ENCODE measurements around the gene CCNY. TPM values are rescaled to one million over a fixed set of nuclear protein-coding genes. Genes with fewer than 3 reads are reported as not detected.

The CCNY gene
- total and polyA plus RNA-seq, 2 of the 13 experiments (the other 11 are each of a cell fraction or from before 2014, with no cell fraction given), result 48.2 to 54.7 TPM

DNA sequence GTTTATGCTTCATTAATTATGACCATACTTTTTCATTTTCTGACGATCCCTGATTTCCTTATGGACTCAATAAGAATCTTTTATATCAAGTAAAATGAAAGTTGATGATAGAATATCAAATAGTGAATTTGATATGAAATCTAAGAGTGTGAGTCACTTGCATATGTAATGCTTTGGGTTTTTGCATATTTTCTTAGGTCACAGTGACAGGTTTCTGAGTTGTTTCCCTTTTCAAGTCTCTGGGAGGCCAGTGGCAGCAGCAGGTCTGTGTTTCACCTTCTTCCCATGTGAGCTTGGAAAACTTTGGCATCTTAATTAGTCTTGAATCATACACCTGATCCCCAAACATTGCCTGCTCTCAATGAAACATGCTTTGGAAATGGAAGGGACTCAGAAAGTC is 234.1 kb downstream of the CCNY start:
- intact Hi-C loops (cut with micrococcal nuclease; ENCODE audit: unreplicated experiment) (no loop called here), in situ Hi-C loops (cut with HindIII; ENCODE audit: extremely low pct_ligation_motif_present, low pct_unique_long_range_greater_than_20kb) (loop anchor here (25.0 kb wide), 1 partner anchor 458 kb away; no protein-coding TSS in a partner anchor)
- DNase-seq (ENCODE audit: low spot score) (no peak), FAIRE-seq (no peak), ATAC-seq (no peak)
- no peak overlapping the region for H3K27ac ChIP-seq (ENCODE audit: extremely low read length, insufficient read depth, low read length)
- H2AFZ ChIP-seq (ENCODE audit: low read length), result no peak overlapping the region
- H3K4me3 ChIP-seq (replicated peaks in 1 of 3; ENCODE audit: insufficient read depth in 1 of 3, low read depth in 2 of 3, low read length in 3 of 3), result no peak overlapping the region
- peaks cover 16 to 44% of the 10 kb centered on the region in 2 experiments for H3K36me3 ChIP-seq (replicated peaks in 1 of 2; ENCODE audit: control insufficient read depth in 1 of 2, insufficient read depth in 2 of 2, low read length in 2 of 2)
- BruUV-seq (replicated peaks), result TSS peak; percentile 47
- H3K9me3 ChIP-seq (ENCODE audit: low read length), result no peaks in the 10 kb centered on the region
- H3K9ac ChIP-seq (ENCODE audit: insufficient read depth, low read depth, low read length), result no peak overlapping the region
- H3K4me1 ChIP-seq (ENCODE audit: insufficient read depth, low read length), result no peaks in the 10 kb centered on the region
- WGBS (ENCODE audit: low lambda C conversion rate), result 98% methylated on average over 1 of the region's 1 CpG
- TF ChIP-seq TBP (CRISPR knock-in tag; IDR thresholded peaks at IDR 0.05), result no peak
- H4K20me1 ChIP-seq (ENCODE audit: insufficient read depth, low read length), result no peaks in the 10 kb centered on the region
- no peak overlapping the region for H3K4me2 ChIP-seq (ENCODE audit: low read depth, low read length)
- CTCF ChIA-PET (ENCODE audit: low intra/inter-chr PET ratio, low total read pairs), result no interaction called here
- POLR2A ChIA-PET, result no interaction called here
- H3K27me3 ChIP-seq (ENCODE audit: control insufficient read depth in 1 of 2, insufficient read depth in 2 of 2, low read length in 2 of 2), result no peaks in the 10 kb centered on the region
- no peaks in the 10 kb centered on the region for H3K79me2 ChIP-seq (ENCODE audit: insufficient read depth, low read length)

DNA sequence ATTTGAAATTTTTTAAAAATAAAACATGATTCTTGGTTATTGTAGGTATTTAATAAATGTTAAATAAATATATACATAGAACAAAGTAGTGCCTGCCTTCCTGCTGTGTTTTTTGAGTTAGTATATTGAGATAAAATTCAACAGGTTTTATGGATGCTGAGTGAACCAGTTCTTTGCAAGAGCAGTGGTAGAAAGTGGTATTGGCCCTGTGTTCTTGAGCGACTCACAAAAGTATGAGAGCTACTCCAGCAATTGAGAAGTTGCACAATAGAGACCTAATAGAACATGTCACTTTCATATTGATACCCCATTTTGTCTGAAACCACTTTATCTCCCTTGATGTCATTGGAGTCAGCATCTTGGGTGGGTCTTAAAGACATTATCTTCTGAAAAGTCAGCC is 236.3 kb downstream of the CCNY start:
- in situ Hi-C loops (cut with HindIII; ENCODE audit: extremely low pct_ligation_motif_present, low pct_unique_long_range_greater_than_20kb) (loop anchor here (25.0 kb wide), 1 partner anchor 460 kb away; no protein-coding TSS in a partner anchor), intact Hi-C loops (cut with micrococcal nuclease; ENCODE audit: unreplicated experiment) (no loop called here)
- no peak for TF ChIP-seq NCOR1 (IDR thresholded peaks at IDR 0.05; ENCODE audit: borderline replicate concordance, low read length)
- TF ChIP-seq CEBPB (IDR thresholded peaks at IDR 0.05; ENCODE audit: borderline replicate concordance, low read depth, low read length), result peak; percentile 61; the same call in 1 of the 2 replicates
- no peak overlapping the region for H3K27ac ChIP-seq (ENCODE audit: extremely low read length, insufficient read depth, low read length)
- no peaks in the 10 kb centered on the region for H3K27me3 ChIP-seq (ENCODE audit: control insufficient read depth in 1 of 2, insufficient read depth in 2 of 2, low read length in 2 of 2)
- no peak overlapping the region for H3K9ac ChIP-seq (ENCODE audit: insufficient read depth, low read depth, low read length)
- ChIA-PET POLR2A (no interaction called here), CTCF (ENCODE audit: low intra/inter-chr PET ratio, low total read pairs) (no interaction called here)
- no peaks in the 10 kb centered on the region for H3K9me3 ChIP-seq (ENCODE audit: low read length)
- no peak overlapping the region for H2AFZ ChIP-seq (ENCODE audit: low read length)
- no peaks in the 10 kb centered on the region for H3K4me1 ChIP-seq (ENCODE audit: insufficient read depth, low read length)
- no peak overlapping the region for H3K4me2 ChIP-seq (ENCODE audit: low read depth, low read length)
- peaks cover 12 to 26% of the 10 kb centered on the region in 2 experiments for H3K36me3 ChIP-seq (replicated peaks in 1 of 2; ENCODE audit: control insufficient read depth in 1 of 2, insufficient read depth in 2 of 2, low read length in 2 of 2)
- H4K20me1 ChIP-seq (ENCODE audit: insufficient read depth, low read length), result no peaks in the 10 kb centered on the region
- ATAC-seq (no peak), DNase-seq (ENCODE audit: low spot score) (no peak), FAIRE-seq (no peak)
- no TSS peak for BruUV-seq (replicated peaks)
- H3K79me2 ChIP-seq (ENCODE audit: insufficient read depth, low read length), result no peaks in the 10 kb centered on the region
- no peak overlapping the region for H3K4me3 ChIP-seq (replicated peaks in 1 of 3; ENCODE audit: insufficient read depth in 1 of 3, low read depth in 2 of 3, low read length in 3 of 3)
- WGBS (ENCODE audit: low lambda C conversion rate), result 100% methylated on average over 1 of the region's 1 CpG

All from HepG2 (cell line).